Calu3 (cell line): ENCODE results near the gene KRTAP5-11. TPM values are rescaled to one million over a fixed set of nuclear protein-coding genes. Genes with fewer than 3 reads are reported as not detected.
"Not testable (repeated sequence)": the region's sequence is repeated elsewhere in the genome, so short reads cannot be mapped to it uniquely, and the experiment has no call there.

Source experiments
- BruUV-seq: library from RNA; stranded (reverse); fragments of 400-500 nt; replicated peaks from 2 replicates; lab custom pipeline; 2021; lab: Mats Ljungman, UMichigan
- CTCF ChIA-PET: fragments of 300-600 bp; sonication (Branson Sonifier 250); formaldehyde crosslinking; loops from one replicate; lab custom pipeline; 2022; ENCODE audit warnings: antibody characterized with exemption; lab: Charles Lee
- DNase-seq: peaks from one replicate; pipeline ENCODE4 v3.0.0; 2022
- H3K27ac Mint-ChIP-seq: one replicate; pipeline ENCODE4 v1.8.0; 2022; ENCODE audit warnings: mixed read lengths; ENCODE audit not compliant: unreplicated experiment
- H3K27me3 Mint-ChIP-seq: one replicate; pipeline ENCODE4 v1.8.0; 2022; ENCODE audit warnings: mixed read lengths; ENCODE audit not compliant: unreplicated experiment
- H3K36me3 Mint-ChIP-seq: one replicate; pipeline ENCODE4 v1.8.0; 2022; ENCODE audit warnings: mild to moderate bottlenecking, moderate library complexity, mixed read lengths; ENCODE audit not compliant: insufficient read depth, unreplicated experiment
- H3K4me1 Mint-ChIP-seq: one replicate; pipeline ENCODE4 v1.8.0; 2022; ENCODE audit warnings: mild to moderate bottlenecking, low read depth, mixed read lengths; ENCODE audit not compliant: unreplicated experiment
- H3K4me3 Mint-ChIP-seq: one replicate; pipeline ENCODE4 v1.8.0; 2022; ENCODE audit warnings: mild to moderate bottlenecking, low read depth, moderate library complexity, mixed read lengths; ENCODE audit not compliant: unreplicated experiment
- H3K9me3 Mint-ChIP-seq: one replicate; pipeline ENCODE4 v1.8.0; 2022; ENCODE audit warnings: low read depth, mixed read lengths; ENCODE audit not compliant: unreplicated experiment
- intact Hi-C: fragments of 100-400 bp; cut with micrococcal nuclease; formaldehyde crosslinking; loops from one replicate; pipeline ENCODE4 v1.10.0; 2022; ENCODE audit not compliant: unreplicated experiment
- total RNA-seq: library from RNA; stranded (reverse); gene quantifications from 2 replicates; pipeline ENCODE4 v1.2.3, GENCODE V29; 2022
- TF ChIP-seq, protein P1 (sequence below): fragments of 200-600 bp; IDR thresholded peaks from one replicate; pipeline ENCODE4 v1.8.0; 2022; ENCODE audit warnings: antibody characterized with exemption; ENCODE audit not compliant: unreplicated experiment

The KRTAP5-11 gene
- total RNA-seq, 1 experiment from 2014 or later, result not detected

GRCh38 chr11:71539017-71539416, 43.7 kb downstream of the KRTAP5-11 start:
- no peak for DNase-seq
- BruUV-seq, result no TSS peak
- intact Hi-C loops, result no loop called here
- TF ChIP-seq, protein P1, sequence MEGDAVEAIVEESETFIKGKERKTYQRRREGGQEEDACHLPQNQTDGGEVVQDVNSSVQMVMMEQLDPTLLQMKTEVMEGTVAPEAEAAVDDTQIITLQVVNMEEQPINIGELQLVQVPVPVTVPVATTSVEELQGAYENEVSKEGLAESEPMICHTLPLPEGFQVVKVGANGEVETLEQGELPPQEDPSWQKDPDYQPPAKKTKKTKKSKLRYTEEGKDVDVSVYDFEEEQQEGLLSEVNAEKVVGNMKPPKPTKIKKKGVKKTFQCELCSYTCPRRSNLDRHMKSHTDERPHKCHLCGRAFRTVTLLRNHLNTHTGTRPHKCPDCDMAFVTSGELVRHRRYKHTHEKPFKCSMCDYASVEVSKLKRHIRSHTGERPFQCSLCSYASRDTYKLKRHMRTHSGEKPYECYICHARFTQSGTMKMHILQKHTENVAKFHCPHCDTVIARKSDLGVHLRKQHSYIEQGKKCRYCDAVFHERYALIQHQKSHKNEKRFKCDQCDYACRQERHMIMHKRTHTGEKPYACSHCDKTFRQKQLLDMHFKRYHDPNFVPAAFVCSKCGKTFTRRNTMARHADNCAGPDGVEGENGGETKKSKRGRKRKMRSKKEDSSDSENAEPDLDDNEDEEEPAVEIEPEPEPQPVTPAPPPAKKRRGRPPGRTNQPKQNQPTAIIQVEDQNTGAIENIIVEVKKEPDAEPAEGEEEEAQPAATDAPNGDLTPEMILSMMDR, result no peak
- Mint-ChIP-seq H3K9me3 (peaks cover 2% of the 10 kb centered on the region), H3K4me1 (peaks cover 11% of the 10 kb centered on the region), H3K27me3 (peaks cover 53% of the 10 kb centered on the region), H3K36me3 (no peaks in the 10 kb centered on the region), H3K27ac (no peak overlapping the region), H3K4me3 (no peak overlapping the region)
- CTCF ChIA-PET, result no interaction called here

DNA sequence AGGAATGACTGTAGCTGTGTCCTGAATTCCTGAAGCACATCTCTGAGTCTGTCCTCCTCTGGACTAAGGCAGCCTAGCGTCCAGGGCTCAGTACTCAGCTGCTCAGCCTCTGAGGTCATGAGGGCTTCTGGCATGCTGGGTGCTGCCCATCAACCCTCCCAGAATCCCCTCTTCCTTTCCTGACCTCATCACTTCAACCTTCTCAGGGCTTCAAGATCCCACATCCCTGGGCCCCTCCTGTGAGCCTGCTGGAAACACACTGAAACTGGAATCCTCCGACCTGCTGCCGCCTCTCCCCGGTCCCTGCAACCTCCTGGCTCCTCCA, 44.0 kb downstream of the KRTAP5-11 start:
- Mint-ChIP-seq H3K9me3 (peaks cover 2% of the 10 kb centered on the region), H3K27ac (no peak overlapping the region), H3K4me1 (peaks cover 10% of the 10 kb centered on the region), H3K4me3 (no peak overlapping the region), H3K36me3 (no peaks in the 10 kb centered on the region), H3K27me3 (peaks cover 49% of the 10 kb centered on the region)
- CTCF ChIA-PET, result no interaction called here
- DNase-seq, result no peak
- intact Hi-C loops, result no loop called here
- TF ChIP-seq, protein P1, result no peak
- BruUV-seq, result no TSS peak

GRCh38 chr11:71537977-71538665, 44.6 kb downstream of the KRTAP5-11 start, which contains the start of gene KRTAP5-8:
TSS of gene KRTAP5-8 (plus strand) at chr11:71538025. CDS start at chr11:71538056, 31 bp downstream.
- BruUV-seq, H3K36me3 Mint-ChIP-seq, H3K27ac Mint-ChIP-seq, DNase-seq, CTCF ChIA-PET, H3K4me3 Mint-ChIP-seq, H3K9me3 Mint-ChIP-seq, intact Hi-C loops, H3K4me1 Mint-ChIP-seq: not testable (repeated sequence)
- H3K27me3 Mint-ChIP-seq, result peaks cover 44% of the 10 kb centered on the region

DNA sequence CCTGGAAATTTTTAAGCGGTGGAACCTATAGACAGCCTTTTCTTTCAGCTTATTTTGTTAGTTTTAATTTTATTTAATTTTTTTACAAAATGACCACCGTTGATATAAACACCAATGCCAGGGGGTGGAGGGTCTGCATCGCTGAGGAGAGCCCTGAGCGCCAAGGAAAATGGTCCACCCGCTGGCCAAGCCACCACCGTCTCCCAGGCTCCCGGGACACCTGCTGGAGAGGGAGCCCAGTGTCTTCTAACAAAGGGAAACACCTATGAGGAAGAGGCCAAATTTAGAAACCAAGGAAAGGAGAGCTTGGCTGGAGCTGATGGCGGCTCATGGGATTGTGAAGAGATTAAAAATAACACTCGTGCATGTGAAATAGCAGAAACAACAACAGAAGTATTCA, 45.1 kb downstream of the KRTAP5-11 start:
- Mint-ChIP-seq H3K27me3 (peaks cover 39% of the 10 kb centered on the region), H3K27ac (no peak overlapping the region), H3K4me3 (no peak overlapping the region), H3K4me1 (no peaks in the 10 kb centered on the region), H3K36me3 (no peaks in the 10 kb centered on the region), H3K9me3 (peaks cover 2% of the 10 kb centered on the region)
- no TSS peak for BruUV-seq
- intact Hi-C loops, result no loop called here
- CTCF ChIA-PET, result no interaction called here
- TF ChIP-seq, protein P1, result no peak
- DNase-seq, result no peak

DNA sequence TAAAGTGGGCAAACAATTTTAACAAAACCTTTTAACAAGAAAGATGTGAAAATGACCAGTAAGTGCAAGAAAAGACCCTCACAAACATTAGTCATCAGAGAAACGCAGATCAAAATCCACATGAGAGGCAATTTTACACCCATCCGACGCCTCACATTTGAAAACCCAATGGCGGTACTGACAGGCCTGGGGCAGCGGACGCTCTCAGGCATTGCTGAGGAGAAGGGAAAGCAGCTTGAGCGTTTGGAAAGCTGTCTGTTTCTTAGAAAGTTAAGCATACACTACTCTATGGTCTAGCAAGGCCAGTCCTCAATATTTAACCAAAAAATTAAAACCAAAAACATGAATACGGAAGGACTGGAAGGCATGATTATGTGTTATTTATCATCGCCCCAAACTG, 46.9 kb downstream of the KRTAP5-11 start:
- Mint-ChIP-seq H3K4me1 (no peaks in the 10 kb centered on the region), H3K27me3 (peaks cover 24% of the 10 kb centered on the region), H3K27ac (no peak overlapping the region), H3K9me3 (peaks cover 2% of the 10 kb centered on the region), H3K4me3 (no peak overlapping the region), H3K36me3 (no peaks in the 10 kb centered on the region)
- intact Hi-C loops, result no loop called here
- CTCF ChIA-PET, result no interaction called here
- BruUV-seq, result no TSS peak
- no peak for DNase-seq
- TF ChIP-seq, protein P1, result no peak

GRCh38 chr11:71534711-71535608, 47.7 kb downstream of the KRTAP5-11 start:
- H3K27ac Mint-ChIP-seq, H3K9me3 Mint-ChIP-seq, H3K36me3 Mint-ChIP-seq, intact Hi-C loops, DNase-seq, H3K4me1 Mint-ChIP-seq, H3K4me3 Mint-ChIP-seq, CTCF ChIA-PET, BruUV-seq: not testable (repeated sequence)
- peaks cover 16% of the 10 kb centered on the region for H3K27me3 Mint-ChIP-seq
